ENCODE results near the gene ZNF513.

The ZNF513 gene

DNA sequence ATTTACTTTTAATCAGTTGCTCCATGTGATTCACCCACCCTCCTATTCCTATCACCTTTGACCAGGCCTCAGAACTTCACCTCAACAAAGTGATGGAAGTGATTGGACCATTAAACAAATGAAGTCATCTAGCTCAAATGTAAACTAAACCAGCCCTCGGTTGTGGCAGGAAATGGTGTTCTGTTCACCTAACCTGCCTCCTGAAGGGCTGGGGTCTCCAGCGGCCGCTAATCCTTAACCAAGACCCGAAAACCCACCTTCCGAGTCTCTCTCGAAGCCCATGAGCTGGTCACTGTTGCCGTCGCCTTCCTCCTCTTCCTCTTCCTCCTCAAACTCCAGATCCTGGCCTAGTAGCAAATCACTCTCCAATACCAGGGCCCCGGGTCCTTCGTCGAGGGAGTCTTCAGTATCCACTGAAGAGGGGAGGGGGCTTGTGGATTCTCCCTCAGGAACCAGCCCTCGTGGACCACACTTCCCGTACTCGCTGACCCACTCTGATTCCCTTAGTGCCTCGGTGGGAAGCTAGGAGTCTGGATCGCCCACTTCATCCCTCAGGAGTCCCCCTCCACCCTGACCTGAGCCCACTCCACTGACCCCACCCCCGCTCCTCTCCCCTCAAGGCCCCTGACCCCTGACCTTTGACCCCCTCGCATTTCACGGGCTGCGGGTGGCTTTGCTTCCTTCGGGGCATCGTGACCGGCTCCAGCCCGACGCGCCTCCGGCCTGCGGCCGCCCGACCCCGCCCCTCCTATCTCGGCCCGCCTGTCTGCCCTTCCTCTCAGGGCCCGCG, 503 bp downstream of the ZNF513 start:
- Histone ChIP-seq H3K9me3 (ENCODE audit: control insufficient read depth, low read length) (no peaks in the 10 kb centered on the region), H3K27me3 (ENCODE audit: control insufficient read depth, insufficient read depth, low read length) (no peaks in the 10 kb centered on the region), H3K9ac (peak overlapping the region; percentile 68), H3K79me2 (no peaks in the 10 kb centered on the region), H2AFZ (peak overlapping the region; percentile 91), H3K4me2 (ENCODE audit: low read length) (peak overlapping the region; percentile 95), H3K4me3 (ENCODE audit: low read depth, low read length) (peak overlapping the region; percentile 74), H3K36me3 (ENCODE audit: control insufficient read depth, insufficient read depth, low read length) (no peaks in the 10 kb centered on the region), H3K27ac (peak overlapping the region; percentile 65), H3K4me1 (peaks cover 6% of the 10 kb centered on the region)
- TF ChIP-seq CTCF (IDR thresholded peaks at IDR 0.05), result no peak

GRCh38 chr2:27379383-27379835, 1.1 kb downstream of the ZNF513 start:
- no peaks in the 10 kb centered on the region for H3K36me3 ChIP-seq (ENCODE audit: control insufficient read depth, insufficient read depth, low read length)
- no peak overlapping the region for H2AFZ ChIP-seq
- H3K4me2 ChIP-seq (ENCODE audit: low read length), result peak overlapping the region; percentile 95
- no peaks in the 10 kb centered on the region for H3K27me3 ChIP-seq (ENCODE audit: control insufficient read depth, insufficient read depth, low read length)
- no peak overlapping the region for H3K9ac ChIP-seq
- peak overlapping the region; percentile 74 for H3K4me3 ChIP-seq (ENCODE audit: low read depth, low read length)
- no peak for TF ChIP-seq CTCF (IDR thresholded peaks at IDR 0.05)
- H3K9me3 ChIP-seq (ENCODE audit: control insufficient read depth, low read length), result no peaks in the 10 kb centered on the region
- peaks cover 5% of the 10 kb centered on the region for H3K79me2 ChIP-seq
- peaks cover 6% of the 10 kb centered on the region for H3K4me1 ChIP-seq
- H3K27ac ChIP-seq, result no peak overlapping the region

DNA sequence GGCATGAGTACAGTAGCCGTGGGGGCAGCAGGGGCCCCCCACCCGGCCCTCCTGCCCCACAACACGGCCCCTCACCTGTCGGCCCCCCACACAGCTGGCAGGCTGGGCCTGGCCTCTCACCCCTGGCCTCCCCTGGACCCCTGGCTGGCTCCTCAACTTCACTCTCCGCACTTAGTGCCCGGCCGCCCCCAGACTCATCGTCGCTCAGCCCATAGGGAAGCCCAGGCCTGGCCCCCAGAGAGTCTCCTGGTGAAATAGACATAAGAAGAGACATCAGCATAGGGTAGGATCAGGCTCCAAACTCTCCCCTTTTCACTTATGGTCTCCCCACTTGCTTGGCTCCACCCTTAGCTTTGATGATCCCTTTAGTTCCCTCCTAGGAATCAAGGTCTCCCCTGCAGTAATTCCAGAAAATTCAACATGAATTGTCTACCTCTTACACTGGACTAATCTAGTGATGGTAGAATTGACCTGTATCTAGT, 1.7 kb downstream of the ZNF513 start:
- no peak overlapping the region for H2AFZ ChIP-seq
- peaks cover 6% of the 10 kb centered on the region for H3K79me2 ChIP-seq
- H3K4me1 ChIP-seq, result peaks cover 6% of the 10 kb centered on the region
- H3K27me3 ChIP-seq (ENCODE audit: control insufficient read depth, insufficient read depth, low read length), result no peaks in the 10 kb centered on the region
- H3K4me2 ChIP-seq (ENCODE audit: low read length), result peak overlapping the region; percentile 95
- H3K4me3 ChIP-seq (ENCODE audit: low read depth, low read length), result no peak overlapping the region
- no peak for TF ChIP-seq CTCF (IDR thresholded peaks at IDR 0.05)
- H3K9me3 ChIP-seq (ENCODE audit: control insufficient read depth, low read length), result no peaks in the 10 kb centered on the region
- no peaks in the 10 kb centered on the region for H3K36me3 ChIP-seq (ENCODE audit: control insufficient read depth, insufficient read depth, low read length)
- H3K9ac ChIP-seq, result no peak overlapping the region
- H3K27ac ChIP-seq, result no peak overlapping the region

DNA sequence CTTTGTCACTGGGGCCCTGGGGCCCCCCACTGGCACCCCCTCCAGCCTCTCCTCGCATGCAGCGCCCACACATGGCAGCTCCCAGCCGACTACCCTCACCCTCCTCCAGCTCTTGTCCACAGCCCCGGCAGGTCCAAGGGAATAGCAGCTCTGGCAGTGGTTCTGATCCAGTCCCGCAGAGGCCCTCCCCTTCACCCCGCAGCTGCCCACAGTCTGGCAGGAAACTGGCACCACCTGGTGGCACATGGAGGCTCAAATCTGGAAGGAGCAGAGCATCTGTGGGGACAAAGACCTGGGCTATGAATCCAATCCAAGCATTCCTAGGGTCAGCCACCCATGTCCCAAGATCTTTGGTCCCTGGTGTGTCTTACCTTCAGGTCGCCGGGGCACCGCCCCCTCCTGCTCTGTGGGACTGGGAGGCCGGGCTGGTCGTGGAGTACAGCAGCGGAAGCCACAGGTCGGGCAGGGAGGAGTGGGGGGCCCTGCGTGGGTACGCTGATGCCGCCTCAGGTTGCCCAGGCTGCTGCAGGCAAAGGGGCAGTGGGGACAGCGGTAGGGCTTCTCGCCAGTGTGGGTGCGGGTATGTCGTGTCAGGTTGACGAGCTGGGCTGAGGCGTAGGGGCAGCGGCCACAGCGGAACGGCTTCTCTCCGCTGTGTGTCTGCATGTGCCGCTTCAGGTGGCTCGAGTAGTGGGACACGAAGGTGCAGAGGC, 2.3 kb downstream of the ZNF513 start:
- Histone ChIP-seq H3K79me2 (peaks cover 11% of the 10 kb centered on the region), H3K4me1 (peaks cover 6% of the 10 kb centered on the region), H3K27ac (no peak overlapping the region), H3K9ac (no peak overlapping the region), H3K4me2 (ENCODE audit: low read length) (no peak overlapping the region), H3K27me3 (ENCODE audit: control insufficient read depth, insufficient read depth, low read length) (no peaks in the 10 kb centered on the region), H3K36me3 (ENCODE audit: control insufficient read depth, insufficient read depth, low read length) (no peaks in the 10 kb centered on the region), H2AFZ (no peak overlapping the region), H3K9me3 (ENCODE audit: control insufficient read depth, low read length) (no peaks in the 10 kb centered on the region), H3K4me3 (ENCODE audit: low read depth, low read length) (no peak overlapping the region)
- TF ChIP-seq CTCF (IDR thresholded peaks at IDR 0.05), result peak; percentile 54

Data from parathyroid adenoma (tissue), 2 donors.